ENCODE results near the gene TPD52L1. TPM values are rescaled to one million over a fixed set of nuclear protein-coding genes. Genes with fewer than 3 reads are reported as not detected.

The TPD52L1 gene
- total and polyA plus RNA-seq, 3 donors from 2014 or later = 20.6 to 22.5 (median 22.1) TPM

GRCh38 chr6:125167579-125167978 lies 14.0 kb downstream of the TPD52L1 start:
- H3K27me3 ChIP-seq = no peaks in the 10 kb centered on the region
- no peak overlapping the region for H3K27ac ChIP-seq
- no peaks in the 10 kb centered on the region for H3K36me3 ChIP-seq (ENCODE audit: low read depth, missing control alignments)
- TF ChIP-seq POLR2A (IDR thresholded peaks at IDR 0.05) (no peak), CTCF (IDR thresholded peaks at IDR 0.05) (no peak)
- no peaks in the 10 kb centered on the region for H3K4me1 ChIP-seq
- DNase-seq = no peak
- H3K9me3 ChIP-seq = no peaks in the 10 kb centered on the region
- no peak overlapping the region for H3K4me3 ChIP-seq
- 70 to 72% methylated on average over 2 of the region's 2 CpGs for WGBS, 2 donors
- intact Hi-C loops (cut with DNase I; ENCODE audit: low total_unique reads) = no loop called here

GRCh38 chr6:125169058-125169457 lies 15.5 kb downstream of the TPD52L1 start:
- Histone ChIP-seq H3K4me1 (no peaks in the 10 kb centered on the region), H3K4me3 (no peak overlapping the region), H3K9me3 (no peaks in the 10 kb centered on the region), H3K36me3 (ENCODE audit: low read depth, missing control alignments) (no peaks in the 10 kb centered on the region), H3K27me3 (no peaks in the 10 kb centered on the region), H3K27ac (no peak overlapping the region)
- WGBS, 2 donors = 59 to 76% methylated on average over 3 of the region's 3 CpGs
- peak; percentile 44 for DNase-seq
- intact Hi-C loops (cut with DNase I; ENCODE audit: low total_unique reads) = no loop called here
- TF ChIP-seq POLR2A (IDR thresholded peaks at IDR 0.05) (no peak), CTCF (IDR thresholded peaks at IDR 0.05) (no peak)

GRCh38 chr6:125169522-125169921 lies 15.9 kb downstream of the TPD52L1 start:
- no peaks in the 10 kb centered on the region for H3K36me3 ChIP-seq (ENCODE audit: low read depth, missing control alignments)
- no peak overlapping the region for H3K4me3 ChIP-seq
- H3K9me3 ChIP-seq = no peaks in the 10 kb centered on the region
- no peaks in the 10 kb centered on the region for H3K4me1 ChIP-seq
- TF ChIP-seq POLR2A (IDR thresholded peaks at IDR 0.05) (no peak), CTCF (IDR thresholded peaks at IDR 0.05) (no peak)
- intact Hi-C loops (cut with DNase I; ENCODE audit: low total_unique reads) = no loop called here
- H3K27me3 ChIP-seq = no peaks in the 10 kb centered on the region
- H3K27ac ChIP-seq = no peak overlapping the region
- 92% methylated on average over 3 of the region's 3 CpGs for WGBS, 2 donors
- DNase-seq = no peak

- TF ChIP-seq CTCF (IDR thresholded peaks at IDR 0.05) (no peak), POLR2A (IDR thresholded peaks at IDR 0.05) (no peak)
- no peaks in the 10 kb centered on the region for H3K4me1 ChIP-seq
- 84% methylated on average over 1 of the region's 1 CpG for WGBS, 2 donors
- no peak for DNase-seq
- H3K36me3 ChIP-seq (ENCODE audit: low read depth, missing control alignments) = no peaks in the 10 kb centered on the region
- H3K27ac ChIP-seq = no peak overlapping the region
- no peak overlapping the region for H3K4me3 ChIP-seq
- H3K27me3 ChIP-seq = no peaks in the 10 kb centered on the region
- no peaks in the 10 kb centered on the region for H3K9me3 ChIP-seq
- intact Hi-C loops (cut with DNase I; ENCODE audit: low total_unique reads) = no loop called here
Observed at GRCh38 chr6:125170376-125170775, 16.8 kb downstream of the TPD52L1 start.

GRCh38 chr6:125173341-125174095 lies 19.9 kb downstream of the TPD52L1 start:
- intact Hi-C loops (cut with DNase I; ENCODE audit: low total_unique reads) = no loop called here
- 87 to 91% methylated on average over 6 of the region's 6 CpGs for WGBS, 2 donors

More at GRCh38 chr6:125173341-125174095, 19.9 kb downstream of the TPD52L1 start:
- Histone ChIP-seq H3K27me3 (no peaks in the 10 kb centered on the region), H3K9me3 (no peaks in the 10 kb centered on the region), H3K27ac (no peak overlapping the region), H3K4me3 (no peak overlapping the region), H3K36me3 (ENCODE audit: low read depth, missing control alignments) (no peaks in the 10 kb centered on the region), H3K4me1 (no peaks in the 10 kb centered on the region)
- DNase-seq = no peak
- TF ChIP-seq POLR2A (IDR thresholded peaks at IDR 0.05) = no peak

All from testis (tissue), 3 donors.